HepG2 (cell line): ENCODE data around the gene CHMP1A. TPM values are rescaled to one million over a fixed set of nuclear protein-coding genes. Genes with fewer than 3 reads are reported as not detected.
A peak's percentile ranks its signal among the peaks of the same experiment; 100 is the strongest.

Experiments
- ATAC-seq: fragments of 200-7000 bp; cut with Tn5 transposase; 3 replicates; pipeline ENCODE4 v1.9.1; 2020; ENCODE audit warnings: mild to moderate bottlenecking, moderate library complexity
- BruUV-seq: library from RNA; stranded (reverse); fragments of 400-500 nt; replicated peaks from 2 replicates; lab custom pipeline; 2021; lab: Mats Ljungman, UMichigan
- CTCF ChIA-PET: fragments of 300-600 bp; formaldehyde crosslinking; extraction: SDS; loops from one replicate; lab custom pipeline; 2021; ENCODE audit warnings: low total read pairs, inconsistent platforms, low intra/inter-chr PET ratio; lab: Yijun Ruan, JAX
- POLR2A ChIA-PET: fragments of 350-600 bp; sonication (Branson Sonifier 250); formaldehyde crosslinking; loops from one replicate; lab custom pipeline; 2020; ENCODE audit warnings: antibody characterized with exemption, inconsistent platforms; lab: Yijun Ruan, JAX
- DNase-seq: peaks from one replicate; pipeline ENCODE4 v3.0.0-alpha.2; 2015; ENCODE audit warnings: low spot score
- FAIRE-seq: peaks from 3 replicates; lab custom pipeline; 2011; peaks lifted over from hg19 to GRCh38; lab: Jason Lieb, UNC
- H2AFZ ChIP-seq: one replicate; pipeline ENCODE4 v1.6.1; 2011; ENCODE audit warnings: low read length, inconsistent platforms
- H3K27ac ChIP-seq: fragments of 300-600 bp; 3 replicates; pipeline ENCODE4 v1.8.0; 2011; ENCODE audit warnings: mixed run types, mild to moderate bottlenecking, mixed read lengths, low read length, inconsistent platforms; ENCODE audit not compliant: insufficient read depth; ENCODE audit errors: extremely low read length
- H3K27me3 ChIP-seq, 2 experiments: fragments of 200-600 bp in 1 of 2; 2 replicates in 1 of 2; 3 replicates in 1 of 2; pipeline versions ENCODE4 v1.6.0 to v1.8.0; 2011; ENCODE audit warnings: low read length in 2 of 2, mild to moderate bottlenecking in 2 of 2, moderate library complexity in 2 of 2, inconsistent platforms in 1 of 2; ENCODE audit not compliant: insufficient read depth in 2 of 2, control insufficient read depth in 1 of 2
- H3K36me3 ChIP-seq, 2 experiments: fragments of 200-600 bp in 1 of 2; replicated peaks in 1 of 2; 2 replicates in 1 of 2; 3 replicates in 1 of 2; pipeline versions ENCODE4 v1.5.1 to v1.8.0; 2011; ENCODE audit warnings: low read length in 2 of 2, inconsistent platforms in 1 of 2; ENCODE audit not compliant: insufficient read depth in 2 of 2, control insufficient read depth in 1 of 2
- H3K4me1 ChIP-seq: 2 replicates; pipeline ENCODE4 v1.5.1; 2012; ENCODE audit warnings: low read length, inconsistent platforms; ENCODE audit not compliant: insufficient read depth
- H3K4me2 ChIP-seq: 2 replicates; pipeline ENCODE4 v1.6.0; 2011; ENCODE audit warnings: low read depth, low read length, inconsistent platforms
- H3K4me3 ChIP-seq, 3 experiments: fragments of 200-600 bp in 1 of 3; sonication (generic), shearing (Covaris generic) in 1 of 3; replicated peaks in 1 of 3; 2 replicates each; pipeline ENCODE4 v1.5.1; 2011 to 2016; ENCODE audit warnings: low read length in 3 of 3, inconsistent platforms in 2 of 3, low read depth in 2 of 3, mild to moderate bottlenecking in 2 of 3, control low read depth in 1 of 3, mixed read lengths in 1 of 3; ENCODE audit not compliant: insufficient read depth in 1 of 3
- H3K79me2 ChIP-seq: one replicate; pipeline ENCODE4 v1.6.1; 2011; ENCODE audit warnings: low read length, inconsistent platforms; ENCODE audit not compliant: insufficient read depth
- H3K9ac ChIP-seq: 2 replicates; pipeline ENCODE4 v1.6.0; 2011; ENCODE audit warnings: mild to moderate bottlenecking, low read depth, low read length, inconsistent platforms; ENCODE audit not compliant: insufficient read depth
- H3K9me3 ChIP-seq: 2 replicates; pipeline ENCODE4 v1.5.1; 2012; ENCODE audit warnings: mild to moderate bottlenecking, low read length
- H4K20me1 ChIP-seq: 2 replicates; pipeline ENCODE4 v1.6.0; 2011; ENCODE audit warnings: inconsistent platforms, mild to moderate bottlenecking, low read length, moderate library complexity; ENCODE audit not compliant: insufficient read depth
- AGO2 ChIP-seq: fragments of 200-400 bp; formaldehyde crosslinking; optimal IDR thresholded peaks from 2 replicates; pipeline ENCODE3; 2017; ENCODE audit warnings: mild to moderate bottlenecking, low read depth, low read length, moderate library complexity
- AHR ChIP-seq: IDR thresholded peaks from 2 replicates; pipeline ENCODE4 v1.6.1; 2018; ENCODE audit warnings: missing genetic modification reagents, missing compliant biosample characterization
- MBD4 ChIP-seq: IDR thresholded peaks from 2 replicates; pipeline ENCODE4 v1.6.1; 2012; ENCODE audit warnings: low read length, inconsistent platforms, borderline replicate concordance
- MYC ChIP-seq: sonication (generic); formaldehyde crosslinking; IDR thresholded peaks from 2 replicates; pipeline ENCODE4 v1.9.0; 2021; ENCODE audit warnings: missing genetic modification reagents, borderline replicate concordance
- NFE2L2 ChIP-seq: fragments of 150-350 bp; IDR thresholded peaks from 2 replicates; pipeline ENCODE4 v1.6.1; 2014; ENCODE audit warnings: low read length
- POLR2A ChIP-seq, 2 experiments: IDR thresholded peaks; 2 replicates each; pipeline ENCODE4 v1.6.1; 2011; ENCODE audit warnings: low read depth in 2 of 2, low read length in 2 of 2, mild to moderate bottlenecking in 1 of 2, moderate library complexity in 1 of 2; ENCODE audit not compliant: insufficient read depth in 1 of 2
- RORA ChIP-seq: sonication (generic); formaldehyde crosslinking; IDR thresholded peaks from 2 replicates; pipeline ENCODE4 v1.5.0; 2020; ENCODE audit warnings: mild to moderate bottlenecking, missing genetic modification reagents, moderate library complexity
- SALL2 ChIP-seq: sonication (generic); formaldehyde crosslinking; IDR thresholded peaks from 2 replicates; pipeline ENCODE4 v1.8.1; 2023; ENCODE audit warnings: mild to moderate bottlenecking, missing genetic modification reagents, inconsistent platforms
- SRSF4 ChIP-seq: fragments of 200-400 bp; formaldehyde crosslinking; IDR thresholded peaks from one replicate; pipeline ENCODE4 v1.6.1; 2018; ENCODE audit warnings: mild to moderate bottlenecking, low read depth, low read length, moderate library complexity; ENCODE audit not compliant: poor library complexity, severe bottlenecking
- ZBTB4 ChIP-seq: sonication (generic); formaldehyde crosslinking; IDR thresholded peaks from 2 replicates; pipeline ENCODE4 v1.4.0; 2020; ENCODE audit warnings: missing genetic modification reagents, mild to moderate bottlenecking, borderline replicate concordance
- ZNF547 ChIP-seq: sonication (generic); formaldehyde crosslinking; IDR thresholded peaks from 2 replicates; pipeline ENCODE4 v1.5.1; 2020; ENCODE audit warnings: mild to moderate bottlenecking, missing genetic modification reagents
- ZNF567 ChIP-seq: sonication (generic); formaldehyde crosslinking; IDR thresholded peaks from 2 replicates; pipeline ENCODE4 v1.8.1; 2023; ENCODE audit warnings: mild to moderate bottlenecking, missing genetic modification reagents, borderline replicate concordance
- ZNF737 ChIP-seq: sonication (generic); formaldehyde crosslinking; IDR thresholded peaks from 2 replicates; pipeline ENCODE4 v1.5.0; 2020; ENCODE audit warnings: missing genetic modification reagents, mild to moderate bottlenecking, borderline replicate concordance
- WGBS: methylation state at CpG from one replicate; pipeline ENCODE4 v1.1.6; 2017; ENCODE audit warnings: low lambda C conversion rate; 5-methylcytosine and 5-hydroxymethylcytosine counted together
- in situ Hi-C: cut with HindIII; loops from 2 replicates; pipeline ENCODE4 v1.10.0; 2017; ENCODE audit warnings: low pct_unique_long_range_greater_than_20kb; ENCODE audit not compliant: extremely low pct_ligation_motif_present
- intact Hi-C: fragments of 100-400 bp; cut with micrococcal nuclease; formaldehyde crosslinking; loops from one replicate; pipeline ENCODE4 v1.10.0; 2022; ENCODE audit not compliant: unreplicated experiment
- polyA plus RNA-seq, 8 experiments: library from polyadenylated mRNA; depleted of rRNA in 3 of 8; stranded (reverse) in 7 of 8; unstranded in 1 of 8; fragments of >200 nt; fragmentation: Illumina TruSeq in 4 of 8; extraction: Trizol in 4 of 8; gene quantifications; 2 replicates each; pipeline versions ENCODE4 v1.2.1 to v1.2.3, GENCODE V29; 2011 to 2016; ENCODE audit warnings: low read depth in 4 of 8, missing spikeins in 1 of 8, mixed read lengths in 1 of 8; ENCODE audit not compliant: insufficient read depth in 1 of 8
- total RNA-seq, 5 experiments: library from RNA; depleted of rRNA; stranded (reverse); fragments of >200 nt; fragmentation: Illumina TruSeq; extraction: Trizol; gene quantifications; 2 replicates each; pipeline ENCODE4 v1.2.3, GENCODE V29; 2016; ENCODE audit warnings: low read depth in 1 of 5

Gene CHMP1A
- total and polyA plus RNA-seq, 2 of the 13 experiments (the other 11 are each of a cell fraction or from before 2014, with no cell fraction given): 69.4 to 73.3 TPM

GRCh38 chr16:89687092-89687940 is 29.8 kb upstream of the CHMP1A start:
- Histone ChIP-seq H3K9me3 (peaks cover 15% of the 10 kb centered on the region), H3K36me3 (no peaks in the 10 kb centered on the region), H3K4me3 (peak overlapping the region; percentile 22 to 50 (median 35); a peak in 5 of 6 replicates), H3K4me1 (peaks cover 69% of the 10 kb centered on the region), H2AFZ (no peak overlapping the region), H3K4me2 (peak overlapping the region; percentile 83), H3K79me2 (no peaks in the 10 kb centered on the region), H3K9ac (peak overlapping the region; percentile 71), H3K27ac (peak overlapping the region; percentile 89), H3K27me3 (no peaks in the 10 kb centered on the region), H4K20me1 (no peaks in the 10 kb centered on the region)
- intact Hi-C loops (loop anchor here (2.0 kb wide), 2 partner anchors 13 to 17 kb away; partner anchors contain the start of gene SPATA2L), in situ Hi-C loops (no loop called here)
- ATAC-seq: peak; percentile 93
- WGBS: 4% methylated on average over 28 of the region's 42 CpGs
- ChIA-PET POLR2A (interaction anchor here (0.7 to 3.2 kb wide), 8 partner anchors 8 to 136 kb away, joined by 3 to 32 read pairs (median 8); partner anchors contain the start of genes CHMP1A and SPATA33), CTCF (interaction anchor here (1.3 kb wide), 1 partner anchor 13 kb away, joined by 3 read pairs; no protein-coding TSS in a partner anchor)
- DNase-seq: peak; percentile 99
- BruUV-seq: TSS peak; percentile 93
- FAIRE-seq: peak; percentile 100
- TF ChIP-seq POLR2A (IDR thresholded peaks at IDR 0.05; ENCODE audit: insufficient read depth in 1 of 2, low read depth in 2 of 2, low read length in 2 of 2) (peak; percentile 97), NFE2L2 (no peak), SRSF4 (no peak), ZNF567 (no peak), MYC (CRISPR knock-in tag) (peak; percentile 99), ZNF547 (CRISPR knock-in tag) (peak; percentile 96), RORA (CRISPR knock-in tag) (no peak), AGO2 (peak; percentile 17), MBD4 (no peak), ZNF737 (CRISPR knock-in tag) (peak; percentile 78; the same call in 1 of the 2 replicates), SALL2 (CRISPR knock-in tag) (peak; percentile 99), ZBTB4 (CRISPR knock-in tag) (peak; percentile 98), AHR (CRISPR knock-in tag) (no peak; the same call in 1 of the 2 replicates)
